IMR-90 (cell line): ENCODE results near the gene RAB11FIP4. TPM values are rescaled to one million over a fixed set of nuclear protein-coding genes. Genes with fewer than 3 reads are reported as not detected.

Source experiments
- ATAC-seq: fragments of 200-7000 bp; cut with Tn5 transposase; 2 replicates; pipeline ENCODE4 v1.9.1; 2020; ENCODE audit warnings: low read depth, mild to moderate bottlenecking, moderate library complexity
- BruUV-seq: library from RNA; stranded (reverse); fragments of 400-500 nt; replicated peaks from 2 replicates; lab custom pipeline; 2021; lab: Mats Ljungman, UMichigan
- CTCF ChIA-PET: fragments of 300-600 bp; formaldehyde crosslinking; extraction: SDS; loops from one replicate; lab custom pipeline; 2021; ENCODE audit warnings: antibody characterized with exemption; lab: Yijun Ruan, JAX
- POLR2A ChIA-PET: fragments of 300-600 bp; sonication (Branson Sonifier 250); formaldehyde crosslinking; loops from one replicate; lab custom pipeline; 2022; ENCODE audit warnings: antibody characterized with exemption; ENCODE audit not compliant: unreplicated experiment; lab: Charles Lee
- DNase-seq: peaks from one replicate; pipeline ENCODE4 v3.0.0; 2013
- H2AFZ ChIP-seq: replicated peaks from 2 replicates; pipeline ENCODE3; 2013; ENCODE audit warnings: low read length, mild to moderate bottlenecking; ENCODE audit not compliant: poor library complexity
- H2AK5ac ChIP-seq: 2 replicates; pipeline ENCODE4 v1.6.1; 2013; ENCODE audit warnings: low read depth, low read length, inconsistent platforms
- H2AK9ac ChIP-seq: replicated peaks from 2 replicates; pipeline ENCODE3; 2013; ENCODE audit warnings: mild to moderate bottlenecking, low read depth, low read length, moderate library complexity; ENCODE audit not compliant: poor library complexity
- H2BK120ac ChIP-seq: 2 replicates; pipeline ENCODE4 v1.6.1; 2013; ENCODE audit warnings: low read depth, low read length, inconsistent platforms
- H2BK15ac ChIP-seq: 3 replicates; pipeline ENCODE4 v1.6.1; 2013; ENCODE audit warnings: low read depth, low read length, inconsistent platforms
- H2BK20ac ChIP-seq: 2 replicates; pipeline ENCODE4 v1.6.1; 2013; ENCODE audit warnings: low read depth, mild to moderate bottlenecking, inconsistent platforms, low read length, moderate library complexity
- H2BK5ac ChIP-seq: 2 replicates; pipeline ENCODE4 v1.6.1; 2013; ENCODE audit warnings: mild to moderate bottlenecking, low read depth, low read length, inconsistent platforms; ENCODE audit not compliant: poor library complexity, severe bottlenecking
- H3K14ac ChIP-seq: replicated peaks from 2 replicates; pipeline ENCODE4 v1.6.1; 2013; ENCODE audit warnings: low read depth, low read length, inconsistent platforms
- H3K18ac ChIP-seq: 2 replicates; pipeline ENCODE4 v1.6.1; 2013; ENCODE audit warnings: low read depth, low read length, control low read depth
- H3K23ac ChIP-seq: 2 replicates; pipeline ENCODE4 v1.6.1; 2013; ENCODE audit warnings: low read depth, low read length, inconsistent platforms
- H3K27ac ChIP-seq: 2 replicates; pipeline ENCODE4 v1.5.1; 2013; ENCODE audit warnings: mild to moderate bottlenecking, control low read depth, low read length; ENCODE audit not compliant: insufficient read depth
- H3K27me3 ChIP-seq: 2 replicates; pipeline ENCODE4 v1.6.1; 2013; ENCODE audit warnings: low read length; ENCODE audit not compliant: control insufficient read depth, insufficient read depth
- H3K36me3 ChIP-seq: 2 replicates; pipeline ENCODE4 v1.6.1; 2013; ENCODE audit warnings: low read length, mixed read lengths; ENCODE audit not compliant: control insufficient read depth, insufficient read depth
- H3K4ac ChIP-seq: 2 replicates; pipeline ENCODE4 v1.6.1; 2013; ENCODE audit warnings: low read depth, low read length, inconsistent platforms
- H3K4me1 ChIP-seq: 2 replicates; pipeline ENCODE4 v1.6.1; 2013; ENCODE audit warnings: low read length, mixed read lengths; ENCODE audit not compliant: control insufficient read depth, insufficient read depth
- H3K4me2 ChIP-seq: 2 replicates; pipeline ENCODE4 v1.6.1; 2013; ENCODE audit warnings: low read depth, mild to moderate bottlenecking, control low read depth, low read length, moderate library complexity
- H3K4me3 ChIP-seq: 2 replicates; pipeline ENCODE4 v1.5.1; 2013; ENCODE audit warnings: low read depth, mild to moderate bottlenecking, control low read depth, low read length, moderate library complexity; ENCODE audit not compliant: insufficient read depth
- H3K56ac ChIP-seq: 2 replicates; pipeline ENCODE4 v1.6.1; 2013; ENCODE audit warnings: low read length, inconsistent platforms; ENCODE audit not compliant: insufficient read depth; ENCODE audit errors: extremely low read depth
- H3K79me1 ChIP-seq, 2 experiments: 2 replicates each; pipeline ENCODE4 v1.6.1; 2013; ENCODE audit warnings: low read length in 2 of 2, inconsistent platforms in 1 of 2, low read depth in 1 of 2
- H3K9ac ChIP-seq: 2 replicates; pipeline ENCODE4 v1.6.1; 2013; ENCODE audit warnings: low read depth, low read length, control low read depth
- H3K9me1 ChIP-seq: 2 replicates; pipeline ENCODE4 v1.6.1; 2013; ENCODE audit warnings: low read length, inconsistent platforms; ENCODE audit not compliant: insufficient read depth
- H3K9me3 ChIP-seq: 2 replicates; pipeline ENCODE4 v1.6.1; 2013; ENCODE audit warnings: low read length; ENCODE audit not compliant: control insufficient read depth, insufficient read depth
- H4K20me1 ChIP-seq: 2 replicates; pipeline ENCODE4 v1.6.1; 2013; ENCODE audit warnings: low read length, inconsistent platforms; ENCODE audit not compliant: insufficient read depth
- H4K5ac ChIP-seq: 2 replicates; pipeline ENCODE4 v1.6.1; 2013; ENCODE audit warnings: mild to moderate bottlenecking, low read depth, low read length, control low read depth
- H4K8ac ChIP-seq, 2 experiments: 2 replicates each; pipeline ENCODE4 v1.6.1; 2013; ENCODE audit warnings: low read depth in 2 of 2, low read length in 2 of 2, control low read depth in 1 of 2, inconsistent platforms in 1 of 2
- H4K91ac ChIP-seq: 2 replicates; pipeline ENCODE4 v1.6.1; 2013; ENCODE audit warnings: low read depth, low read length, inconsistent platforms; ENCODE audit not compliant: insufficient read depth
- BHLHE40 ChIP-seq: fragments of 150-350 bp; IDR thresholded peaks from 2 replicates; pipeline ENCODE4 v1.6.1; 2016; ENCODE audit warnings: mild to moderate bottlenecking, low read depth, low read length
- CEBPB ChIP-seq: IDR thresholded peaks from 2 replicates; pipeline ENCODE4 v1.6.1; 2012; ENCODE audit warnings: low read depth, low read length, improper control_type of control experiment
- CHD1 ChIP-seq: IDR thresholded peaks from 2 replicates; pipeline ENCODE4 v1.6.1; 2012; ENCODE audit warnings: low read depth, low read length, improper control_type of control experiment
- CTCF ChIP-seq: conservative IDR thresholded peaks from 2 replicates; pipeline ENCODE4 v1.5.1; 2012; ENCODE audit warnings: mild to moderate bottlenecking, low read depth, low read length, improper control_type of control experiment
- FOS ChIP-seq: fragments of 150-350 bp; IDR thresholded peaks from 2 replicates; pipeline ENCODE4 v1.6.1; 2016; ENCODE audit warnings: low read depth, low read length
- MAZ ChIP-seq: IDR thresholded peaks from 2 replicates; pipeline ENCODE4 v1.6.1; 2012; ENCODE audit warnings: low read depth, mild to moderate bottlenecking, low read length, improper control_type of control experiment, moderate library complexity, borderline replicate concordance
- MXI1 ChIP-seq: IDR thresholded peaks from 2 replicates; pipeline ENCODE4 v1.6.1; 2012; ENCODE audit warnings: low read depth, mild to moderate bottlenecking, low read length, moderate library complexity, borderline replicate concordance
- NFE2L2 ChIP-seq: fragments of 150-350 bp; IDR thresholded peaks from 2 replicates; pipeline ENCODE4 v1.6.1; 2016; ENCODE audit warnings: low read depth, mild to moderate bottlenecking, low read length
- POLR2A ChIP-seq: IDR thresholded peaks from 2 replicates; pipeline ENCODE4 v1.6.1; 2012; ENCODE audit warnings: mild to moderate bottlenecking, low read depth, low read length
- RAD21 ChIP-seq: IDR thresholded peaks from 2 replicates; pipeline ENCODE4 v1.6.1; 2012; ENCODE audit warnings: low read length, improper control_type of control experiment
- RCOR1 ChIP-seq: IDR thresholded peaks from 2 replicates; pipeline ENCODE4 v1.6.1; 2012; ENCODE audit warnings: mild to moderate bottlenecking, low read length, improper control_type of control experiment; ENCODE audit not compliant: insufficient replicate concordance
- RFX5 ChIP-seq: IDR thresholded peaks from 2 replicates; pipeline ENCODE4 v1.8.0; 2012; ENCODE audit warnings: low read depth, mild to moderate bottlenecking, low read length, moderate library complexity
- SMC3 ChIP-seq: fragments of 150-350 bp; IDR thresholded peaks from 2 replicates; pipeline ENCODE4 v1.6.1; 2016; ENCODE audit warnings: low read depth, mild to moderate bottlenecking, antibody characterized with exemption, low read length, moderate library complexity
- USF2 ChIP-seq: fragments of 150-350 bp; IDR thresholded peaks from 2 replicates; pipeline ENCODE4 v1.6.1; 2017; ENCODE audit warnings: mild to moderate bottlenecking, antibody characterized with exemption, low read length, low read depth
- WGBS, 2 experiments: methylation state at CpG; one replicate each; pipeline versions ENCODE4 v1.1.5 to v1.1.7; 2013; ENCODE audit warnings: missing lambda C conversion rate in 2 of 2; ENCODE audit not compliant: insufficient read length in 1 of 2; ENCODE audit errors: extremely low coverage in 2 of 2; 5-methylcytosine and 5-hydroxymethylcytosine counted together
- dilution Hi-C: fragments of 300-500 bp; cut with HindIII; formaldehyde crosslinking; loops from one replicate; pipeline ENCODE4 v1.14.3; 2018; ENCODE audit warnings: low sequenced_read_pairs; ENCODE audit not compliant: unreplicated experiment
- in situ Hi-C: fragments of 300-500 bp; cut with MboI; formaldehyde crosslinking; loops from 3 replicates; pipeline ENCODE4 v1.14.3; 2019; ENCODE audit warnings: low sequenced_read_pairs, inconsistent platforms, mixed read lengths
- intact Hi-C: fragments of 100-400 bp; cut with micrococcal nuclease; formaldehyde crosslinking; loops from 2 replicates; pipeline ENCODE4 v1.10.0; 2022
- polyA plus RNA-seq, 3 experiments: library from polyadenylated mRNA; depleted of rRNA; stranded (reverse); fragments of >200 nt; gene quantifications; 2 replicates each; pipeline ENCODE4 v1.2.3, GENCODE V29; 2012; ENCODE audit warnings: low replicate concordance in 1 of 3
- total RNA-seq: library from RNA; depleted of rRNA; stranded (reverse); fragments of >200 nt; gene quantifications from 2 replicates; pipeline ENCODE4 v1.2.3, GENCODE V29; 2012

The RAB11FIP4 gene
- total and polyA plus RNA-seq, 2 of the 4 experiments (the other 2 are of a cell fraction), result 0.68 to 1.1 TPM

- no peak for TF ChIP-seq FOS
- TF ChIP-seq CEBPB, result no peak
Observed at GRCh38 chr17:31506517-31506916, 115.0 kb downstream of the RAB11FIP4 start (continued).

- Histone ChIP-seq H3K27me3 (peaks cover 9% of the 10 kb centered on the region; the same call in 1 of the 2 replicates), H3K36me3 (no peaks in the 10 kb centered on the region), H4K5ac (no peak overlapping the region), H3K27ac (no peak overlapping the region), H2AFZ (peak overlapping the region; percentile 75), H3K4ac (no peak overlapping the region), H2BK5ac (no peak overlapping the region), H4K20me1 (no peaks in the 10 kb centered on the region), H3K23ac (no peak overlapping the region), H2BK20ac (no peak overlapping the region), H2BK120ac (no peak overlapping the region), H3K4me3 (no peak overlapping the region), H3K14ac (0 out of 2 replicates have a peak overlapping the region, but pooled peaks have one; percentile 9), H3K18ac (no peak overlapping the region), H2AK5ac (no peak overlapping the region), H3K4me2 (peak overlapping the region; percentile 44), H2BK15ac (no peak overlapping the region), H3K4me1 (peaks cover 4% of the 10 kb centered on the region; the same call in 1 of the 2 replicates), H3K79me1 (no peaks in the 10 kb centered on the region), H4K8ac (peak overlapping the region in 1 of 2 experiments; percentile 44; a peak in 1 of 4 replicates), H3K9ac (no peak overlapping the region), H4K91ac (no peak overlapping the region), H2AK9ac (peak overlapping the region; percentile 66), H3K56ac (no peak overlapping the region), H3K9me1 (no peaks in the 10 kb centered on the region; the same call in 1 of the 2 replicates), H3K9me3 (no peaks in the 10 kb centered on the region)
- POLR2A ChIA-PET, result no interaction called here
- dilution Hi-C loops, result no loop called here
- CTCF ChIA-PET, result no interaction called here
- WGBS, 2 experiments, result 67% methylated on average over 6 of the region's 13 CpGs; no CpG with 5 or more reads in 1 of the 2 experiments
- peak; percentile 29; the same call in 1 of the 2 replicates for ATAC-seq
- intact Hi-C loops, result no loop called here
- peak; percentile 8 for DNase-seq
- in situ Hi-C loops, result no loop called here
- no TSS peak for BruUV-seq
- TF ChIP-seq BHLHE40 (no peak), RCOR1 (no peak), CTCF (no peak), SMC3 (no peak), NFE2L2 (no peak), MXI1 (no peak), RAD21 (no peak), FOS (no peak), RFX5 (no peak), CHD1 (no peak), MAZ (no peak), POLR2A (no peak), CEBPB (no peak), USF2 (no peak)
Observed at GRCh38 chr17:31508288-31509094, 117.0 kb downstream of the RAB11FIP4 start.
